ENCODE results near the gene MFAP5.

MFAP5 gene

DNA sequence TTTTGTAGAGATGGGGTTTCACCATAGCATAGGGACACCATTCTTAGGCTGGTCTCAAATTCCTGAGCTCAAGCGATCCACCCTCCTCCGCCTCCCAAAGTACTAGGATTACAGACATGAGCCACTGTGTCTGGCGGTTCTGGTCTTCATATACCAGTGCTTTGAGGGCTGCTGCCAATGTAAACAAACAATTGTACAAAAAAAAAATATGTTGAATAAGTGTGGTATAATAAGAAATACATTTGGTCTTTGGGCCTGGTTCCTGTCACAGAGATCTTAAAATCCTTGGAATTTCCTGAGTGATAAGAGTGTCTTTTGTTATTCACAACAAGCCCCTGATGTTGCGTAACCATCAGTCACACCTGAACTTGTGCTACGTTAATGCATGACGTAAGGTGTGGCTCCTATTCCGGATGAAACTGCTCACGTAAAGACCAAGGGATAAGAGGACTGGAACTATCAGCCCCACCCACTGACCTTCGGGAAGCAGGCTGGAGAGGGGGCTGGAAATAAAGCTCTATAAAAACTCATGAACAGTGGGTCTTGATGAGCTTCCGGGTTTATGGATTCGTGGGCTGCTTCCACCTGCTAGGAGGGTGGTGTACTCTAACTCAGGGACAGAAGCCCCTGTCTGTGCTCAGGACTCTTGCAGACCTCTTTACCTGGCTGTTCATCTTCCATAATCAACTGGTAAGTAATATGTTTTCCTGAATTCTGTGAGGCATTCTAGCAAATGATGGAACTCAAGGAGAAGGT lies 18.7 kb upstream of the MFAP5 start:
- H3K36me3 Mint-ChIP-seq (ENCODE audit: low read depth) = no peaks in the 10 kb centered on the region
- H3K27me3 Mint-ChIP-seq (ENCODE audit: low read depth) = no peaks in the 10 kb centered on the region
- no peaks in the 10 kb centered on the region for H3K9me3 Mint-ChIP-seq
- TF ChIP-seq CTCF (IDR thresholded peaks at IDR 0.05; ENCODE audit: unreplicated experiment in 3 of 3) = no peak
- H3K4me1 Mint-ChIP-seq = peaks cover 7% of the 10 kb centered on the region
- no peak overlapping the region for H3K4me3 Mint-ChIP-seq
- peak overlapping the region in 2 of 3 experiments; percentile 44 to 81 for H3K27ac Mint-ChIP-seq

DNA sequence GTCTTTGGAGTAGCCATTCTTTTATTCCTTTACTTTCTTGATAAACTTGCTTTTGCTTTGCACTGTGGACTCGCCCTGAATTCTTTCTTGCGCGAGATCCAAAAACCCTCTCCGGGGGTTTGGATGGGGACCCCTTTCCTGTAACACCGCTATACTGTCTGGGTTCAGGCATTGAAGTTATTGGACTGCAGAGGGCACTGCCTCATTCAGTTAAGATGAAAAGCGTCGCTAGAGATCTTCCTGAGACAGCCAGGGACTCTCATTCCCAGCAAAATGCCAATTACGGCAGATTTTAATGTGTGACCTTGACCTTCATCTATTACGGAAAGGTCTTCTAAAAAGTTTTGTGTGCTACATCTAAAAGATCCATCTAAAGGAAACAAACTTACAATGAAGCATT lies 17.9 kb upstream of the MFAP5 start:
- Mint-ChIP-seq H3K4me1 (peaks cover 7% of the 10 kb centered on the region), H3K27ac (no peak overlapping the region), H3K36me3 (ENCODE audit: low read depth) (no peaks in the 10 kb centered on the region), H3K9me3 (no peaks in the 10 kb centered on the region), H3K4me3 (no peak overlapping the region), H3K27me3 (ENCODE audit: low read depth) (no peaks in the 10 kb centered on the region)
- no peak for TF ChIP-seq CTCF (IDR thresholded peaks at IDR 0.05; ENCODE audit: unreplicated experiment in 3 of 3)

DNA sequence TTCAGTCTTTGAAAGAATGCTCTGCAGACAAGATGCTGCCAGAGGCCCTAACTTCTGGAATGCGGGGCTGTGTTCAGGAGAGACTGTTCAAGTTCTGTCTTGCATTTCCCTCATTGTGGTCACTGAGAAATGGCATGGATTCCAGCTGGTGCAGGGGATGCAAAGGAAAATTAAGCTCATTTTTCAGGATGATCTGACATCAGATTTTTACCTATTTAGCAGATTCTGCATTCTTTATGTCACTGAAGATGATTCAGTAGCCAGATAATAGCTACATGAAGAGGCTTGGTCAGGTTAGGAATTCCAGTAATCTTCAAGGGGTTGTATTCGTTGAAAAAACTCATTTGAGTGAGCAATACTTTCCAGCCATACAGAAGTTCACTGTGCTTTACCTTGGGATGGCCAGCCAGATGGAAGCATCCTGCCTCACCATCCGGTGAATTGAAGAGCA lies 16.1 kb upstream of the MFAP5 start:
- Mint-ChIP-seq H3K4me3 (no peak overlapping the region), H3K9me3 (no peaks in the 10 kb centered on the region), H3K27ac (no peak overlapping the region), H3K36me3 (ENCODE audit: low read depth) (no peaks in the 10 kb centered on the region), H3K27me3 (ENCODE audit: low read depth) (no peaks in the 10 kb centered on the region), H3K4me1 (peaks cover 7% of the 10 kb centered on the region)
- TF ChIP-seq CTCF (IDR thresholded peaks at IDR 0.05; ENCODE audit: unreplicated experiment in 3 of 3) = no peak

DNA sequence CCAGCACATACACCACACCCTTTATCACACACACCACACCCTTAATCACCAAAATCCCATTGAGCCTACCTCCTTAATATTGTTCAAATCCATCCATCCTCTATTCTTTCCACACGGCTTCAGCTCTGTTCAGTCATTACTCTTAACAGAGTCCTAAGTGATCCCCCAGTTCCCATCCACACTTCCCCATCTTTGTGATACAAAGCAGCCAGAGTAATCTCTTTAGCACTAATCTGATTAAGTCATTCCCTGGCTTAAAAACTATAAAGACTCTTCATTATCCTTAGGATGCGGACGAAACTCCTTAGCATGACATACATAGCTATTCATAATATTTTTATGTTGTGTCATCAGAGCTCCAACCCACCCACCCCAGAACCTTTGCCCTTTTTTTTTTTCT lies 14.7 kb upstream of the MFAP5 start:
- Mint-ChIP-seq H3K27me3 (ENCODE audit: low read depth) (no peaks in the 10 kb centered on the region), H3K36me3 (ENCODE audit: low read depth) (no peaks in the 10 kb centered on the region), H3K27ac (peak overlapping the region in 1 of 3 experiments; percentile 64), H3K9me3 (no peaks in the 10 kb centered on the region), H3K4me3 (no peak overlapping the region), H3K4me1 (peaks cover 7% of the 10 kb centered on the region)
- no peak for TF ChIP-seq CTCF (IDR thresholded peaks at IDR 0.05; ENCODE audit: unreplicated experiment in 3 of 3)

DNA sequence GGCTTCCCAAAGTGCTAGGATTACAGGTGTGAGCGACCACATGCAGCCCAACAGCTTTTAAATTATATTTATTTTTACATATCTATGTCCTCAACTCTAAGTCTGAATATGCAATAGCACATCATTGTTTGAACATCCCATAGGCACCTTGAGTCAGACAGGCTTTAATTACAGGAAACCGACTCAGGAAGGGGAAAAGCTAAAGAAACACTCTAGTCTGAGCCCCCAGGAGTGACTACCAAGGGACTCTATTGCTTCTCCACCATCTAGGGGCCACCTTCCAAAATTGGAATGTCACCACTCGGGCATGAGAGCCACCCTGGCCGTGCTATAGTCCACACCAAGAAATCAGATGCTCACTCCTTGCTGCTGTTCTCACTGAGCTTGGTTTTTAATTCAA lies 14.0 kb upstream of the MFAP5 start:
- no peaks in the 10 kb centered on the region for H3K36me3 Mint-ChIP-seq (ENCODE audit: low read depth)
- no peak for TF ChIP-seq CTCF (IDR thresholded peaks at IDR 0.05; ENCODE audit: unreplicated experiment in 3 of 3)
- no peak overlapping the region for H3K4me3 Mint-ChIP-seq
- H3K9me3 Mint-ChIP-seq = no peaks in the 10 kb centered on the region
- no peaks in the 10 kb centered on the region for H3K27me3 Mint-ChIP-seq (ENCODE audit: low read depth)
- peaks cover under 1% of the 10 kb centered on the region for H3K4me1 Mint-ChIP-seq
- no peak overlapping the region for H3K27ac Mint-ChIP-seq

GRCh38 chr12:8675591-8676036 lies 13.0 kb upstream of the MFAP5 start:
- Mint-ChIP-seq H3K4me1 (no peaks in the 10 kb centered on the region), H3K9me3 (no peaks in the 10 kb centered on the region), H3K36me3 (ENCODE audit: low read depth) (no peaks in the 10 kb centered on the region), H3K27me3 (ENCODE audit: low read depth) (no peaks in the 10 kb centered on the region), H3K27ac (peak overlapping the region; percentile 13 to 88 (median 58)), H3K4me3 (no peak overlapping the region)
- no peak for TF ChIP-seq CTCF (IDR thresholded peaks at IDR 0.05; ENCODE audit: unreplicated experiment in 3 of 3)

Measured in nephron (organoid).